RPMI8226 (cell line): ENCODE data around the gene ANKS6.

Source experiments
- DNase-seq: peaks from one replicate; pipeline ENCODE4 v3.0.0-alpha.2; 2015

ANKS6 gene

GRCh38 chr9:98796364-98797101 is at the start of gene ANKS6:
TSS of gene ANKS6 (minus strand) at chr9:98796555. CDS start at chr9:98796491, 64 bp downstream.
- DNase-seq: peak; percentile 66

- DNase-seq: no peak
These were observed 49.7 kb upstream of the ANKS6 start for GRCh38 chr9:98846081-98846480.

DNA sequence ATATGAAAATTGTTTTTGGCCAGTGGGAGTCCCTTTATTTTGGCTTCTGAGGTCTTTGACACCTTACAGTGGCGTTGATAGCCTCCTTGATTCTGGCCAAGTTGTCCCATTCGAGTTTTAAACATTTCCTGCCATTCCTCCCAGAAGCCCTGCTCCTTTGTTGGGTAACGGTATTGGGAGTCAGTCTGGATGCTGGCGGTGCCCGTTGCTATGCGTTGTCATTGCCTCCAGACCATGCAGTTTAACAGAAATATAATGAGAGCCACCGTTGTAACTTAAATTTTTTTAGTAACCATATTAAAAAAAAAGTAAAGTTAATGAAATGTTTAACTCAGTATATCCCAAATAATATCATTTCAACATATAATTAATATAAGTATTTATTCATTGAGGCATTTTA is 46.2 kb upstream of the ANKS6 start:
- DNase-seq: no peak

GRCh38 chr9:98839724-98840123 is 43.4 kb upstream of the ANKS6 start:
- DNase-seq: no peak

GRCh38 chr9:98838868-98839565 is 42.7 kb upstream of the ANKS6 start:
- DNase-seq: no peak

DNA sequence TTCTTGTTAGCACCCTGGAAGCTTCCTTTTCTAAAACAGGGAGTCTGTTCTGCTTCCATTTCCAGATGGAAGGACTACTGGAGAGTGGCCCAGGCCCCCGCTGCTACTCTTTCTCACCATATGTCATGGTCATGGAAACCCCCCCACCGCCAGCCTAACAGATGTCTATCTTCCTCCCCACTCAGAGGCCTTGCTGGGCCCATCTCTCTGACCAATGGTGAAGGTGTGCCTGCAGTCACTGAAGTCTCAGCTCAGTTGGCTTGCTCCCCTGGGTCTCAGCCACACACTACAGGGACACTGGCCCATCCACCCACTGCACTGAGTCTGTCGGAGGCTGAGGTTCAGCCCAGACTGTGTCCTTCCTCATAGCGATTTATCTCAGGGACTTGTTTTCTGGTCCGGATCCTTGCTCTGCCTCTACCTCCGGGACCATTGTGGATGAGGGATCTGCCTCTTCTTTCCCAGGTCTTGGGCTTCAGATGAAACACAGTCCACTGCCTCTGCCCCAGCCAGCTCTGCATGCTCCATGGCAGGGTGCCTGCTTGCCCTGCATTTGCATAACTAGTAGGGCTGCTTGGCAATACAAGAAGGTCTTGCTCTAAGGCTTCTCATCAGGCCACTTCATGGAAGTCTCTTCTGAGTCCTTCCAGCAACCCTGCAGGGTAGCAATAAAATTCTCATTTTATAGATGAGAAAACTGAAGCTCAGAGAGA is 42.0 kb upstream of the ANKS6 start:
- DNase-seq: no peak

DNA sequence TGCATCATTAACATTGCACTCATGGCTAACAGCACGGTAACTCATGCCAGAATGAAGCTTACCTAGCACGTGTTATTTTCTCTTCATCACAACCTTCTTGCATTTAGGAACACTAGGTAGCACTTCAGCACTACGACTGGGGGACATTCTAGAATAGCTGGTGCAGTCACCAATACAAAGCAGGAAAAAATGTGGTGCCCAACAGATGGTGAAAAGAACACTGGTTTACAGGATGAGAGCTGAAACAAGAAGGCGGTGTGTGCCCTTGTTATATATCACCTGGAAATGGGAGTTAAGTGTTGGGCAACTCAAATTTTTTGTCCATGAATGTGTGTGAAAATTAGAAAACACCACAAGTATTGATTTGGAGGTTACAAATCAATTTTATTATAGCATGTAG is 41.2 kb upstream of the ANKS6 start:
- no peak for DNase-seq

- DNase-seq: no peak
These were observed 39.9 kb upstream of the ANKS6 start for GRCh38 chr9:98836206-98836605.

GRCh38 chr9:98834386-98834785 is 38.0 kb upstream of the ANKS6 start:
- no peak for DNase-seq

DNA sequence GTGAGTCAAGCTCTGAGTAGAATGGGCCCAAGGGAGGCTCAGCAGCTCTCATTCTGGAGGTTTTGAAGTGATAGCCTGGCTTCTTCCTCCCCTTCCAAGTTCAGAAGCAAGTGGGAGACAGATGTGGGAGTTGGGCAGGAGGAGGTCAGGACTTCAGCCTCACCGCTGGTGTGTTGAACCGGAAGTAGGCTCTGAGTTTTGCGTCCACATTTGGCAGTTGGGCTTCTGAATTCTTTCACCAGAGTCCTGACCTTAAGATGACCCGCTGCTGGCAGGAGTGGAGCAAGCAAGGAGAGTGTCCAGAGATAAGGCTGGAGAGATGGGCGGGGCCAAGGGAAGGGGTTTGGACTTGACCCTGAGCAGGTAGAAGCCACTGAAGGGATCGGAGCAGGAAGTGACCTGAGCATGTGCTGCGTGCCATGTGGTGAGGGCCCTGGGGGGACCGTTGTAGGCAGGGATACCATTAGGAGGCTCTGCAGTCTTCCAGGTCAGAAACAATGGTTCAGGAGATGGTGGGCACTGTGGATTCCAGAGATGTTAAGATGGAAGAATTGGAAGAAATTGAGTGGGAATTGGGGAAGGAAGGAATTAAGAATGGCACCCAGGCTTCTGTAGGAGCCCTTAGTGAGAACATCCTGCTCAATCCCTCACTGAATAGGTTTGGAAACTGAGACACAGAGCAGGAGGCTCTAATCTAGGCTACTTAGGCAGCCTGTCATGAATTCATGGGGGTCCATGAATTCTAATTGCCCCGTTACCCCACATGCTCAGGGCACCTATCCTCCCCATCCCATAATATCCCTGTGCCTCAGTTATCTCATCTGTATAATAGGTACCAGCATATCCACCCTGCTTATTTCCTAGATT is 37.0 kb upstream of the ANKS6 start:
- DNase-seq: no peak

DNA sequence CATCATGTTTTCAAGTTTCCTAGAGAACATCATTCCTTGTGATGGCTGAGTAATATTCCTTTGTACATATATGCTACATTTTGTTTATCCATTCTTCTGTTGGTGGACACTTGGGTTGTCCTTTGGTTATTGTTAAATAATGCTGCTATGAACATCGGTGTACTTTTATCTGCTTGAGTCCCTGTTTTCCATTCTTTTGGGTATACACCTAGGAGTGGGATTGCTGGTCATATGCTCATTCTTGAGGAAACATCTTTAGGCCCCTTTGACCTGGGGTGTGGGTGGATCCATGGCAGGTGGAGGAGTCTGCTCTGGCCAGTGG is 36.4 kb upstream of the ANKS6 start:
- no peak for DNase-seq

DNA sequence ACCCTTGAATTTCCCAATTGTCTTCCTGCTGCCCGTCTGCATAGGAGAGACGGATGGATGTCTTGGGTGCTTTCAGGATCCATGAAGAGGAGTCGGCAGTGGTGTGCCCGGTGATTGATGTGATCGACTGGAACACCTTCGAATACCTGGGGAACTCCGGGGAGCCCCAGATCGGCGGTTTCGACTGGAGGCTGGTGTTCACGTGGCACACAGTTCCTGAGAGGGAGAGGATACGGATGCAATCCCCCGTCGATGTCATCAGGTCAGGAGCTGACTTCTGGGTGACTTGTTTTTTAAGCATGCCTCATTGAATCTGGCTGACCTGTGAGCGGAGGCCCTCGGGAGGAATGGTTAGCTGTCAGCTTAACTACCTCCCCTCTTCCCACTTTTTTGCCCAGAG is 35.3 kb upstream of the ANKS6 start:
- DNase-seq: no peak

DNA sequence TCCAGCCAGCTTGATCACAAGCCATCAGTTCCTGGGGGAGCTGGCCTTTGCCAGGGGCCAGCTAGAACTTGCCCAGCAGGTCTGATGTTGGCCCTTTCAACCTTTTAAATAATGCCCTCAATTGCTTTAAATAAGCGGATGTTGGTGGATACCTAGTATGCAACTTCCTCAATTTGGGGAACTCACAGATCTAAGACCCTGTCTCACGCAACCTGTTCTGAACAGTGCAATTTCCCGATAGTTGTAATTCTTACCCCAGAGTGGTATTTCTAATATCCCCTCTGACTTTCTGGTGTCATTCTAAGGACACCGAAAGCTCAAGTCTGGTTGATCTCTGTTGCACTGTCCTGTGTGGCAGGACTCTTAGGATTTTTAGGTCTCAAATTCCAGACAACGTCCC is 34.2 kb upstream of the ANKS6 start:
- DNase-seq: no peak

DNA sequence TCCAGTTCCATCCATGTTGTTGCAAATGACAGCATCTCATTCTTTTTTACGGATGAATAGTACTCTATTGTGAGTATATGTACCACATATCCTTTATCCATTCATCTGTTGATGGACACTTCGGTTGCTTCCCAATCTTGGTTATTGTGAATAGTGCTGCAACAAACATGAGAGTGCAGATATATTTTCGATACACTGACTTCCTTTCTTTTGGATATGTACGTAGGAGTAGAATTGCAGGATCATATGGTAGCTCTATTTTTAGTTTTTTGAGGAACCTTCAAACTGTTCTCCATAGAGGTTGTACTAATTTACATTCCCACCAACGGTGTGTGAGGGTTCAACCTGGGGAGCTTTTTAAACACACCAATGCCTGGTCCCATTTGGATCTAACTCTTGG is 33.4 kb upstream of the ANKS6 start:
- DNase-seq: no peak

DNA sequence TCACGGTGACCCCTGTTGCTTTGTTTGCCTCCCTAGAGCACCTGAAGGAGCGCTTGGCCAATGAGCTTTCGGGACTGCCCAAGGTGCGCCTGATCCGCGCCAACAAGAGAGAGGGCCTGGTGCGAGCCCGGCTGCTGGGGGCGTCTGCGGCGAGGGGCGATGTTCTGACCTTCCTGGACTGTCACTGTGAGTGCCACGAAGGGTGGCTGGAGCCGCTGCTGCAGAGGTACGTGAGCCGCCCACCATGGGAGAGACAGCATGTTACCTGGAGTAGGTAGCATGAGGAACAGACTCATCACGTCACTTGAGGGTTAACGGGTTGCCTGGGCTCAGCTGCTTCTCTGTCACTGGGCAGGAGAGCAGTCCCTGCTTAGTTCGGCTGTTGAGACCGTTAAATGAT is 30.4 kb upstream of the ANKS6 start:
- DNase-seq: no peak

GRCh38 chr9:98825414-98825813 is 29.1 kb upstream of the ANKS6 start:
- no peak for DNase-seq

DNA sequence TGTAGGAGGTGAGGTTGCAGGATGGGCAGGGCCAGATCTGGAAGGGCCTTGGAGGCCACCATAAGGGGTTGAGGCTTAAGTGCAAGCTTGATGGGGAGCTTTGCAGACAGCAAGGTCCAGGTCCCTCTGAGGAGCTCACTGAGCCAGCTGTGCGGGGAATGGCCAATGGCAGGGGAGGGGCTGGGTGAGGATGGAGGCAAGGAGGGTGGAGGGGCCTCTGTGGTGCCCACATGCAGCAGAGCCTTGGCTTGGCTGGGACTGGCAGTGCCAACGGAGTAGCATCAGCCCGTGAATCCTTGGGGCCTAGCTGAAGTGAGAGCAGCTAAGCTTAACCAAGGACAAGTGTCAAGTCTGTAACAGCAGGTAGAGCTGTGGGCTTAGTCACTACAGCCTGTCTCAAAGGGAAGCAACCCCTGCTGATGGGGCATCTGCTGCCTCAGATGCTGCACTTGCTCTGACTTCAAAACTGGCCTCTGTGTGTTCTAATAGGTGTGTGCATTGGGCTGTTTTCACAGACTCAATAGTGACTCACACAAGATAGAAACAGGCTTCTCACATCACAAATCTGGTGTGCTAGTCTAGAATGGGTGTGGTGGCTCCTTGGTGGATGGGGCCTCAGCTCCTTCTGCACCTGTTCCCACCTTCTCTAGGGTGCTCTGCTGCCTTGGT is 27.4 kb upstream of the ANKS6 start:
- DNase-seq: no peak

DNA sequence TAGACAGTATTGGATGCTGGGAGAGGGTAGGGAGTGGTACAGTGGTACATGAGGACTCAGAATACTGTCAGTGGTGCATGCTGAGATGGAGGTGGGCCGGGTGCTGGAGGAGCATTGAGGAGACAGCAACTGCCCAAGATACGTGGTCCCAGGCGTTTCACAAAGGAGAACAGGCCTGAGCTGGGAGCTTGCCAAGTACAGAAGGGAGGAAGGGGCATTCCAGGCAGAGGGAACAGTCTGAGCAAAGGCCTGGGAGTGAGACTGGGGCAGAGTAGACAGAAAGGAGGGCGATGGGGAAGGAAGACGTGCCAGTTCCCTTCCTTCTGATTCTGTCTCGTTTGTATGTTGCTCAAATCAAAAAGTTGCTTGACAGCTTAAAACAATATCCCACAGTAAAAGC is 26.3 kb upstream of the ANKS6 start:
- DNase-seq: no peak

GRCh38 chr9:98821831-98822230 is 25.5 kb upstream of the ANKS6 start:
- DNase-seq: no peak

DNA sequence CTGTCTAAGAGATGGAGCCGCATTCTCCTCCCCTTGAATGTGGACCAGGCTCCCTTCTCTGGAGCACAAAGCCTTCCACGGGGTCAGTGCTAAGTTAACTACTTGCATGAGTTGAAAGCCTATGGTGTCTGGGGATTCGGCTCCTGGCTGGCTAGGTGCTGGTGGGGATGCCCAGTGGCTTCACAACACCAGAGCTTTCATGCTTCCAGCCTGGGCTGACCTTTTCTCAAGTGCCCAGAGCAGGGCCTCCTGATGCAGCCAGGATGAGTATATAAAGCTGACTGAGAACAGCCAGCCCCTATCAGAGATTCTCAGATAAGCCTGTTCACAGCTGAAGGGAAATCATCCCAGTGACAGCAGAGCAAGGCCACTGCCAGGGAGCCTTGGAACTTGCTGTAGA is 22.9 kb upstream of the ANKS6 start:
- DNase-seq: no peak

DNA sequence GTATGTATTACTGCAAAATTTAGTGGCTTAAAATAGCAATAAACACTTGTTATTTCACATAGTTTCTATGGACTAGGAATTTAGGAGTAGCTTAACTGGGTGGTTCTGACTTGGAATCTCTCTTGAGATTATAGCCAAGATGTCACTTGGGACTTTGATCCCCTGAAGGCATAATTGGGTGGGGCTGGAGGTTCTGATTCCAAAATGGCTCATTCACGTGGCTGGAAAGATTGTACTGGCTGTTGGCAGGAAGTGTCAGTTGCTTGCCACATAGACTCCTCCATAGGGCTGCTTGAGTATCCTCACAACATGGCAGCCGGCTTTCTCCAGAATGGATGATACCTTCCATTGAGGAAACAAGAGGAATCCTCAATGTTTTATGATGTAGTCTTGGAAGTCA is 22.4 kb upstream of the ANKS6 start:
- DNase-seq: no peak

- no peak for DNase-seq
These were observed 19.1 kb upstream of the ANKS6 start for GRCh38 chr9:98815391-98815951.
